Measurements from ENCODE around the gene SLC39A11. TPM values are rescaled to one million over a fixed set of nuclear protein-coding genes. Genes with fewer than 3 reads are reported as not detected.

Gene SLC39A11
- total RNA-seq (ENCODE audit: unreplicated experiment), result 16.3 TPM
- long read RNA-seq, partial matches to known transcripts, result 0 of 6 reads
- long read RNA-seq, other reads (novel, unspliced or antisense), result 5 of 6 reads

- Mint-ChIP-seq H3K27me3 (ENCODE audit: unreplicated experiment) (peaks cover 6% of the 10 kb centered on the region), H3K4me3 (ENCODE audit: unreplicated experiment) (peak within 1 kb of the TSS; percentile 92), H3K4me1 (ENCODE audit: low read depth, unreplicated experiment) (peaks cover 6% of the 10 kb centered on the region), H3K36me3 (ENCODE audit: unreplicated experiment) (peaks cover 5% of the 10 kb centered on the region), H3K9me3 (ENCODE audit: unreplicated experiment) (peaks cover 6% of the 10 kb centered on the region), H3K27ac (ENCODE audit: unreplicated experiment) (peak within 1 kb of the TSS; percentile 76)
- peak; percentile 94 for DNase-seq
- TF ChIP-seq, protein P1, sequence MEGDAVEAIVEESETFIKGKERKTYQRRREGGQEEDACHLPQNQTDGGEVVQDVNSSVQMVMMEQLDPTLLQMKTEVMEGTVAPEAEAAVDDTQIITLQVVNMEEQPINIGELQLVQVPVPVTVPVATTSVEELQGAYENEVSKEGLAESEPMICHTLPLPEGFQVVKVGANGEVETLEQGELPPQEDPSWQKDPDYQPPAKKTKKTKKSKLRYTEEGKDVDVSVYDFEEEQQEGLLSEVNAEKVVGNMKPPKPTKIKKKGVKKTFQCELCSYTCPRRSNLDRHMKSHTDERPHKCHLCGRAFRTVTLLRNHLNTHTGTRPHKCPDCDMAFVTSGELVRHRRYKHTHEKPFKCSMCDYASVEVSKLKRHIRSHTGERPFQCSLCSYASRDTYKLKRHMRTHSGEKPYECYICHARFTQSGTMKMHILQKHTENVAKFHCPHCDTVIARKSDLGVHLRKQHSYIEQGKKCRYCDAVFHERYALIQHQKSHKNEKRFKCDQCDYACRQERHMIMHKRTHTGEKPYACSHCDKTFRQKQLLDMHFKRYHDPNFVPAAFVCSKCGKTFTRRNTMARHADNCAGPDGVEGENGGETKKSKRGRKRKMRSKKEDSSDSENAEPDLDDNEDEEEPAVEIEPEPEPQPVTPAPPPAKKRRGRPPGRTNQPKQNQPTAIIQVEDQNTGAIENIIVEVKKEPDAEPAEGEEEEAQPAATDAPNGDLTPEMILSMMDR (IDR thresholded peaks at IDR 0.05; ENCODE audit: partially characterized antibody, unreplicated experiment), result no peak
Observed at GRCh38 chr17:73092523-73093135, at the start of gene SLC39A11. Gene SLC39A11 (minus strand): TSS chr17:73092688. CDS start chr17:73088764, 3,924 bp downstream.

- H3K27me3 Mint-ChIP-seq (ENCODE audit: unreplicated experiment), result peaks cover 4% of the 10 kb centered on the region
- H3K27ac Mint-ChIP-seq (ENCODE audit: unreplicated experiment), result no peak overlapping the region
- TF ChIP-seq, protein P1 (IDR thresholded peaks at IDR 0.05; ENCODE audit: partially characterized antibody, unreplicated experiment), result no peak
- peaks cover 8% of the 10 kb centered on the region for H3K4me1 Mint-ChIP-seq (ENCODE audit: low read depth, unreplicated experiment)
- peaks cover 16% of the 10 kb centered on the region for H3K36me3 Mint-ChIP-seq (ENCODE audit: unreplicated experiment)
- H3K9me3 Mint-ChIP-seq (ENCODE audit: unreplicated experiment), result peaks cover 8% of the 10 kb centered on the region
- H3K4me3 Mint-ChIP-seq (ENCODE audit: unreplicated experiment), result no peak overlapping the region
- DNase-seq, result no peak
Observed at GRCh38 chr17:73141411-73141810, 48.9 kb upstream of the SLC39A11 start.

- Mint-ChIP-seq H3K4me3 (ENCODE audit: unreplicated experiment) (no peak overlapping the region), H3K36me3 (ENCODE audit: unreplicated experiment) (peaks cover 16% of the 10 kb centered on the region), H3K4me1 (ENCODE audit: low read depth, unreplicated experiment) (peaks cover 8% of the 10 kb centered on the region), H3K27me3 (ENCODE audit: unreplicated experiment) (peaks cover 4% of the 10 kb centered on the region), H3K27ac (ENCODE audit: unreplicated experiment) (no peak overlapping the region), H3K9me3 (ENCODE audit: unreplicated experiment) (peaks cover 8% of the 10 kb centered on the region)
- no peak for DNase-seq
- TF ChIP-seq, protein P1 (IDR thresholded peaks at IDR 0.05; ENCODE audit: partially characterized antibody, unreplicated experiment), result no peak
Observed at GRCh38 chr17:73140566-73140965, 48.1 kb upstream of the SLC39A11 start.

DNA sequence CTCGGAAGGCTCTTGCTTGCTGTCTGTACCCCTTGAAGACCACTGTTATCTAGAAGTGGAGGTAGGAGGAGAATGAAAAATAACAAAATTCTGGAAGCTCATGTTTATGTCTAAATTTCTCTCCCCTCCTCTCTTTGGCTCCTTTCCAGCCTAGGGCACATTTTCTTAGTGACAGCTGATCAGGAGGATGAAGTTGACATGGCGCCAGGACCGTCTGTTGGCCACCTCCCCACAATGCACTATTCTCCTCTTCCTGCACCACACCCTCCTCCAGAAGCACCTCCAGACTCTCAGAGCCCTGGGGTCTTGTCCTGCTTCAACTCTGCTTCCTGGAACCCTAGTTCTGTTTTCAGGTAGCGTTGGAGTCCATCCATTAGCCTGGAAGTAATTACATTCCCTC, 46.8 kb upstream of the SLC39A11 start:
- peaks cover 4% of the 10 kb centered on the region for H3K27me3 Mint-ChIP-seq (ENCODE audit: unreplicated experiment)
- no peak overlapping the region for H3K27ac Mint-ChIP-seq (ENCODE audit: unreplicated experiment)
- H3K36me3 Mint-ChIP-seq (ENCODE audit: unreplicated experiment), result peaks cover 14% of the 10 kb centered on the region
- no peak overlapping the region for H3K4me3 Mint-ChIP-seq (ENCODE audit: unreplicated experiment)
- peaks cover 4% of the 10 kb centered on the region for H3K9me3 Mint-ChIP-seq (ENCODE audit: unreplicated experiment)
- H3K4me1 Mint-ChIP-seq (ENCODE audit: low read depth, unreplicated experiment), result peaks cover 9% of the 10 kb centered on the region
- no peak for DNase-seq
- TF ChIP-seq, protein P1 (IDR thresholded peaks at IDR 0.05; ENCODE audit: partially characterized antibody, unreplicated experiment), result no peak

DNA sequence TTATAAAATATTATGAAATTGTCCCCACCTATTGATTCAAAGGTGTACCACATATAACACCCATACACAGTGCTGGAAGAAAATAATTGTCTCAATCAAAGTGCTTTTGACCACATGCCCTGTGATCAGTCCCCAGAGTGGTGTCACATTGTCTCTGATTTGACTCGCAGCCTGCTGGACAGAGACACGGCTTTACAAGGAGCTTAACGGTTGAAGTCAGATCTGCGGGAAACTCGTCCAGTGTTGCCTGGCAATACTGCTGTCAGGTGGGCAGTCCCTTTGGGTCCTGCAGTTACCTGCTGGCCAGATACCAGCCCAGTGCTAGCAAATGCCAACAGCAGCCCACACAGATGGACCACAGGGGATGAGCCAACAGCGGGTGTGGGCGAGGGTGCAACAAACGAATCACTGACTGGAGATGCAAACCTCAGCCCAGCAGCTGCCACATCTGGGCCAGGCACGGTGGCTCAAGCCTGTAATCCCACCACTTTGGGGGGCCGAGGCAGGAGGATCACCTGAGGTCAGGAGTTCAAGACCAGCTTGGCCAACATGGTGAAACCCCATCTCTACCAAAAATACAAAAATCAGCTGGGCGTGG, 46.2 kb upstream of the SLC39A11 start:
- Mint-ChIP-seq H3K27me3 (ENCODE audit: unreplicated experiment) (no peaks in the 10 kb centered on the region), H3K36me3 (ENCODE audit: unreplicated experiment) (peaks cover 9% of the 10 kb centered on the region), H3K9me3 (ENCODE audit: unreplicated experiment) (no peaks in the 10 kb centered on the region), H3K27ac (ENCODE audit: unreplicated experiment) (no peak overlapping the region), H3K4me3 (ENCODE audit: unreplicated experiment) (no peak overlapping the region), H3K4me1 (ENCODE audit: low read depth, unreplicated experiment) (peaks cover 9% of the 10 kb centered on the region)
- TF ChIP-seq, protein P1 (IDR thresholded peaks at IDR 0.05; ENCODE audit: partially characterized antibody, unreplicated experiment), result no peak
- peak; percentile 25 for DNase-seq
